Kidney (tissue), 14 donors: ENCODE data around the gene LYRM1. TPM values are rescaled to one million over a fixed set of nuclear protein-coding genes. Genes with fewer than 3 reads are reported as not detected.

Experiments used
- DNase-seq, 5 donors: peaks; one replicate each; pipeline ENCODE4 v3.0.0-alpha.2; 2013 to 2020
- FAIRE-seq: peaks from 2 replicates; lab custom pipeline; 2012; peaks lifted over from hg19 to GRCh38; lab: Jason Lieb, UNC
- H3K27ac ChIP-seq, 2 donors: one replicate each; pipeline ENCODE4 v1.7.0; 2013; ENCODE audit warnings: low read depth in 2 of 2, low read length in 2 of 2, inconsistent platforms in 1 of 2
- H3K27me3 ChIP-seq: one replicate; pipeline ENCODE4 v1.7.1; 2013; ENCODE audit warnings: low read length, inconsistent platforms; ENCODE audit not compliant: control insufficient read depth, insufficient read depth
- H3K36me3 ChIP-seq, 3 donors: one replicate each; pipeline versions ENCODE4 v1.7.0 to v1.7.1; 2013; ENCODE audit warnings: low read length in 3 of 3, control low read depth in 1 of 3, inconsistent platforms in 1 of 3; ENCODE audit not compliant: insufficient read depth in 3 of 3, control insufficient read depth in 2 of 3
- H3K4me1 ChIP-seq, 3 donors: one replicate each; pipeline versions ENCODE4 v1.7.0 to v1.7.1; 2013; ENCODE audit warnings: low read length in 3 of 3, inconsistent platforms in 1 of 3, low read depth in 1 of 3; ENCODE audit not compliant: control insufficient read depth in 2 of 3, insufficient read depth in 2 of 3
- H3K4me3 ChIP-seq, 3 donors: one replicate each; pipeline versions ENCODE4 v1.7.0 to v1.8.1; 2013; ENCODE audit warnings: low read length in 3 of 3, control low read depth in 1 of 3, inconsistent platforms in 1 of 3
- H3K9ac ChIP-seq, 3 donors: one replicate each; pipeline versions ENCODE4 v1.7.0 to v1.7.1; 2013; ENCODE audit warnings: low read length in 3 of 3, control low read depth in 1 of 3, inconsistent platforms in 1 of 3
- H3K9me3 ChIP-seq, 3 donors: one replicate each; pipeline versions ENCODE4 v1.7.0 to v1.7.1; 2013; ENCODE audit warnings: low read length in 3 of 3, control low read depth in 1 of 3, inconsistent platforms in 1 of 3; ENCODE audit not compliant: control insufficient read depth in 2 of 3, insufficient read depth in 1 of 3
- intact Hi-C: fragments of 100-400 bp; cut with DNase I; formaldehyde crosslinking; loops from one replicate; pipeline ENCODE4 v1.11.1; 2022
- polyA plus RNA-seq: library from polyadenylated mRNA; stranded (reverse); fragments of 350-450 nt; fragmentation: Illumina TruSeq; extraction: RNeasy Lipid Tissue Mini Kit (QIAGEN cat#74804); gene quantifications from one replicate; pipeline ENCODE4 v1.2.3, GENCODE V29; 2014; ENCODE audit warnings: low read depth, low replicate concordance; ENCODE audit not compliant: insufficient read depth
- total RNA-seq: library from RNA; stranded (reverse); fragmentation: NEBNext Ultra II Directional; extraction: Animal tissue kit (Norgen Biotek cat#: 25700); gene quantifications from one replicate; pipeline ENCODE4 v1.2.1, GENCODE V29; 2021
- TF ChIP-seq, protein P1 (sequence below): IDR thresholded peaks from 3 replicates; pipeline ENCODE4 v1.5.1; 2012; ENCODE audit warnings: mild to moderate bottlenecking, moderate library complexity, borderline replicate concordance; ENCODE audit not compliant: insufficient read depth; ENCODE audit errors: extremely low read depth
- donor health status: control.
- donor health status: control.
- donor health status: control.
- donor health status: control.
- donor health status: control.
- donor health status: DM: yes; HTN: yes; CAD: no.
- donor health status: Normal renal cell carcinoma (clear cell type).

Gene LYRM1
- total and polyA plus RNA-seq, 2 donors from 2014 or later = 31.7 to 61.5 TPM

DNA sequence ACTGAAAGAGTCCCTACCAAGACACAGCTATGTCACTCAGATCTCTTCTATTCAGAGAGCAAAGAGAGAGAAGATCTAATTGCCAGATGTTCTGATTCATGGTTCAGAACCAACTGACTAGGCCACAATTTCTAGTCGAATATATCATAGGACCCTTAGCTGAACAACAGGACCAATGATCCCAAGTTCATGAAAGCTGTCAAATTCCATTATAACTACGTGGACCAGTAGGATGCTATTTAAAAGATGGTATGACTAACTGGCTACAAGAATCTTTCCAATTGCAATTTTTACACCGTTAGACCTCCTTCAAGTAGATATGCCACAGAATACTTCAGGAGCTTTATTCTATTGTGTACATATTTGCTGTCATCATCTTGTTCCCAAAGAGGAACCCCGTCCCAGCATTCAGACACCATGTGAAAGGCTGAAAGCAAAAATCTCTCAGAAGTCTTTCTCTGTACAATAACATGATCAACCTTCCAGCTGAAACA lies 26.4 kb upstream of the LYRM1 start:
- no peak for DNase-seq
- Histone ChIP-seq H3K27me3 (no peaks in the 10 kb centered on the region), H3K36me3 (no peaks in the 10 kb centered on the region), H3K9ac (no peak overlapping the region), H3K27ac (no peak overlapping the region), H3K4me3 (no peak overlapping the region), H3K4me1 (peaks cover 2 to 54% (median 16%) of the 10 kb centered on the region in 3 donors), H3K9me3 (no peaks in the 10 kb centered on the region)
- no peak for FAIRE-seq
- intact Hi-C loops = no loop called here
- TF ChIP-seq, protein P1, sequence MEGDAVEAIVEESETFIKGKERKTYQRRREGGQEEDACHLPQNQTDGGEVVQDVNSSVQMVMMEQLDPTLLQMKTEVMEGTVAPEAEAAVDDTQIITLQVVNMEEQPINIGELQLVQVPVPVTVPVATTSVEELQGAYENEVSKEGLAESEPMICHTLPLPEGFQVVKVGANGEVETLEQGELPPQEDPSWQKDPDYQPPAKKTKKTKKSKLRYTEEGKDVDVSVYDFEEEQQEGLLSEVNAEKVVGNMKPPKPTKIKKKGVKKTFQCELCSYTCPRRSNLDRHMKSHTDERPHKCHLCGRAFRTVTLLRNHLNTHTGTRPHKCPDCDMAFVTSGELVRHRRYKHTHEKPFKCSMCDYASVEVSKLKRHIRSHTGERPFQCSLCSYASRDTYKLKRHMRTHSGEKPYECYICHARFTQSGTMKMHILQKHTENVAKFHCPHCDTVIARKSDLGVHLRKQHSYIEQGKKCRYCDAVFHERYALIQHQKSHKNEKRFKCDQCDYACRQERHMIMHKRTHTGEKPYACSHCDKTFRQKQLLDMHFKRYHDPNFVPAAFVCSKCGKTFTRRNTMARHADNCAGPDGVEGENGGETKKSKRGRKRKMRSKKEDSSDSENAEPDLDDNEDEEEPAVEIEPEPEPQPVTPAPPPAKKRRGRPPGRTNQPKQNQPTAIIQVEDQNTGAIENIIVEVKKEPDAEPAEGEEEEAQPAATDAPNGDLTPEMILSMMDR = no peak

DNA sequence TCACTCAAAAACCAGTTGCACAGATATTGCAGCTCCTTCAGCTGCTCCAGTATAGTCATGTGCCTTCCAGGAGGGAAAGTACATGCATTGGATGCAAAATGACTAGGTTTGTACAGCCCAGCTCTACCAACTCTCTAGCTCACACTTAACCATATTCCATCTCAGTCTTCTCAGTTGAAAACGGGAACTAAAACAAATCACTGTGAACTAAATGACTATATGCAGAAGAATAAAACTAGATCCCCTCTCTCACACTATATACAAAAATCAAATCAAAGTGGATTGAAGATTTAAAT lies 25.3 kb upstream of the LYRM1 start:
- no peak overlapping the region for H3K27ac ChIP-seq
- TF ChIP-seq, protein P1 = no peak
- no peak overlapping the region for H3K9ac ChIP-seq
- H3K27me3 ChIP-seq = no peaks in the 10 kb centered on the region
- DNase-seq = no peak
- no peaks in the 10 kb centered on the region for H3K9me3 ChIP-seq
- no peak for FAIRE-seq
- no peaks in the 10 kb centered on the region for H3K36me3 ChIP-seq
- intact Hi-C loops = no loop called here
- H3K4me1 ChIP-seq = peaks cover 2 to 59% (median 13%) of the 10 kb centered on the region in 3 donors
- no peak overlapping the region for H3K4me3 ChIP-seq

DNA sequence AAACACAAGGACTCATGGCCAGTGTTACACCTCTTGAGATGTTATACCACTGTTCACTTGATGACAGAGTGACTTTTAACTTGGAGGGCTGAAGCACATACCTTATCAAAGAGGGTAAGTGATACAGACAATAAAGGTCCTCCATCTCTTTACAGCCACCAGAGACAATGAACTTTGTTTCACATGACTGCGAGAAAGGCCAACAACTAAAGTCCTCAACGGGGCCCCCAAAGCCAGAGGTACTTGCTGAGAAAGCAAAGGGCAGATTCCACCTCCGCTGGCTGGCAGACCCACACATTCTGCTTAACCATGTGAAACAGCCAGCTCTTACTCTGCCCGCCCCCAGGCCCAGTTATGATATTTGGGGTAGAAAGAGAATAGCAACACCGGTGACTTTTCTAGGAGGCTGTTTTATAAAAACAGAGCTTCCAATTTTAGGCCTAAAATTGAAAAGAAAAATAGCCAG lies 21.9 kb upstream of the LYRM1 start:
- no peaks in the 10 kb centered on the region for H3K36me3 ChIP-seq
- FAIRE-seq (no peak), DNase-seq (peak in 4 of 5 donors; percentile 60 to 84 (median 76))
- H3K9ac ChIP-seq = peak overlapping the region in 1 of 3 donors; percentile 4
- peak overlapping the region; percentile 35 to 81 for H3K27ac ChIP-seq
- no peaks in the 10 kb centered on the region for H3K27me3 ChIP-seq
- TF ChIP-seq, protein P1 = no peak
- no peaks in the 10 kb centered on the region for H3K9me3 ChIP-seq
- H3K4me1 ChIP-seq = peaks cover 2 to 46% (median 11%) of the 10 kb centered on the region in 3 donors
- peak overlapping the region in 2 of 3 donors; percentile 20 to 27 for H3K4me3 ChIP-seq
- intact Hi-C loops = no loop called here
